Endothelial cell of umbilical vein (primary cell): Measurements from ENCODE around the gene USP49. TPM values are rescaled to one million over a fixed set of nuclear protein-coding genes. Genes with fewer than 3 reads are reported as not detected.
A peak's percentile ranks its signal among the peaks of the same experiment; 100 is the strongest.

Experiments
- BruUV-seq: library from RNA; stranded (reverse); fragments of 400-500 nt; replicated peaks from 2 replicates; lab custom pipeline; 2021; lab: Mats Ljungman, UMichigan
- CTCF ChIA-PET: fragments of 300-600, 350-600 bp; sonication (Branson Sonifier 250); formaldehyde crosslinking; loops from one replicate; lab custom pipeline; 2021; ENCODE audit warnings: antibody characterized with exemption, inconsistent platforms; lab: Charles Lee
- POLR2A ChIA-PET: fragments of 300-600, 350-600 bp; sonication (Branson Sonifier 250); formaldehyde crosslinking; loops from one replicate; lab custom pipeline; 2021; ENCODE audit warnings: antibody characterized with exemption, inconsistent platforms; lab: Charles Lee
- DNase-seq: peaks from one replicate; pipeline ENCODE4 v3.0.0-alpha.2; 2011; ENCODE audit warnings: low read depth, low spot score
- FAIRE-seq: peaks from 2 replicates; lab custom pipeline; 2011; peaks lifted over from hg19 to GRCh38; lab: Jason Lieb, UNC
- H2AFZ ChIP-seq: 2 replicates; pipeline ENCODE4 v1.6.0; 2012; ENCODE audit warnings: low read depth, low read length, control low read depth, inconsistent platforms
- H3K27ac ChIP-seq: 2 replicates; pipeline ENCODE4 v1.5.1; 2011; ENCODE audit warnings: low read depth, mild to moderate bottlenecking, control low read depth, low read length, moderate library complexity; ENCODE audit not compliant: insufficient read depth
- H3K27me3 ChIP-seq, 2 experiments: 2 replicates each; pipeline versions ENCODE4 v1.6.0 to v1.6.1; 2011; ENCODE audit warnings: low read length in 2 of 2, mixed read lengths in 1 of 2; ENCODE audit not compliant: control insufficient read depth in 2 of 2, insufficient read depth in 2 of 2
- H3K36me3 ChIP-seq, 2 experiments: 2 replicates in 1 of 2; 3 replicates in 1 of 2; pipeline ENCODE4 v1.5.1; 2011; ENCODE audit warnings: low read length in 2 of 2, mild to moderate bottlenecking in 1 of 2, moderate library complexity in 1 of 2; ENCODE audit not compliant: control insufficient read depth in 2 of 2, insufficient read depth in 2 of 2; ENCODE audit errors: extremely low read depth in 1 of 2
- H3K4me1 ChIP-seq: 3 replicates; pipeline ENCODE4 v1.5.1; 2011; ENCODE audit warnings: mild to moderate bottlenecking, low read length; ENCODE audit not compliant: control insufficient read depth, insufficient read depth; ENCODE audit errors: extremely low read depth
- H3K4me2 ChIP-seq: 2 replicates; pipeline ENCODE4 v1.6.1; 2011; ENCODE audit warnings: low read length, control low read depth, mixed read lengths; ENCODE audit not compliant: insufficient read depth
- H3K4me3 ChIP-seq, 3 experiments: fragments of 200-600 bp in 1 of 3; sonication (generic), shearing (Covaris generic) in 1 of 3; replicated peaks in 1 of 3; 2 replicates each; pipeline ENCODE4 v1.5.1; 2011 to 2016; ENCODE audit warnings: control low read depth in 3 of 3, low read length in 3 of 3, mild to moderate bottlenecking in 2 of 3, inconsistent platforms in 1 of 3, low read depth in 1 of 3, moderate library complexity in 1 of 3; ENCODE audit not compliant: insufficient read depth in 1 of 3
- H3K79me2 ChIP-seq: 2 replicates; pipeline ENCODE4 v1.6.0; 2012; ENCODE audit warnings: low read length, inconsistent platforms; ENCODE audit not compliant: control insufficient read depth, insufficient read depth
- H3K9ac ChIP-seq: replicated peaks from 2 replicates; pipeline ENCODE3; 2011; ENCODE audit warnings: low read length, control low read depth; ENCODE audit not compliant: insufficient read depth; ENCODE audit errors: extremely low read depth
- H3K9me1 ChIP-seq: replicated peaks from 3 replicates; pipeline ENCODE4 v1.6.0; 2011; ENCODE audit warnings: mild to moderate bottlenecking, low read length; ENCODE audit not compliant: control insufficient read depth, insufficient read depth; ENCODE audit errors: extremely low read depth
- H3K9me3 ChIP-seq: replicated peaks from 2 replicates; pipeline ENCODE4 v1.5.1; 2012; ENCODE audit warnings: low read length, inconsistent platforms; ENCODE audit not compliant: control insufficient read depth, insufficient read depth
- H4K20me1 ChIP-seq: replicated peaks from 2 replicates; pipeline ENCODE3; 2011; ENCODE audit warnings: mild to moderate bottlenecking, low read length; ENCODE audit not compliant: control insufficient read depth, insufficient read depth; ENCODE audit errors: extremely low read depth
- CTCF ChIP-seq, 2 donors: IDR thresholded peaks; 1 replicate in 1 of 2; 2 replicates in 1 of 2; pipeline ENCODE4 v1.5.1; 2011; ENCODE audit warnings: low read length in 2 of 2, mild to moderate bottlenecking in 2 of 2, moderate library complexity in 2 of 2, control low read depth in 1 of 2, inconsistent platforms in 1 of 2, low read depth in 1 of 2; ENCODE audit not compliant: insufficient read depth in 1 of 2; ENCODE audit errors: extremely low read depth in 1 of 2
- EZH2 ChIP-seq: IDR thresholded peaks from 2 replicates; pipeline ENCODE4 v1.6.1; 2012; ENCODE audit warnings: borderline replicate concordance, low read depth, mild to moderate bottlenecking, moderate library complexity, low read length, inconsistent platforms; ENCODE audit not compliant: severe bottlenecking
- FOS ChIP-seq: IDR thresholded peaks from 2 replicates; pipeline ENCODE4 v1.6.1; 2011; ENCODE audit warnings: mild to moderate bottlenecking, low read length, moderate library complexity, borderline replicate concordance; ENCODE audit not compliant: insufficient read depth
- GATA2 ChIP-seq: IDR thresholded peaks from 2 replicates; pipeline ENCODE4 v1.7.0; 2011; ENCODE audit warnings: low read depth, mild to moderate bottlenecking, moderate library complexity, mixed read lengths, low read length; ENCODE audit not compliant: insufficient read length, insufficient read depth
- JUN ChIP-seq: IDR thresholded peaks from 2 replicates; pipeline ENCODE4 v1.6.1; 2011; ENCODE audit warnings: borderline replicate concordance, low read depth; ENCODE audit not compliant: insufficient read length, insufficient read depth
- MAX ChIP-seq: IDR thresholded peaks from 2 replicates; pipeline ENCODE4 v1.6.1; 2011; ENCODE audit not compliant: insufficient read depth, insufficient read length
- MYC ChIP-seq: IDR thresholded peaks from one replicate; pipeline ENCODE4 v1.6.1; 2011; ENCODE audit warnings: mild to moderate bottlenecking, low read depth, low read length
- POLR2A ChIP-seq: IDR thresholded peaks from 2 replicates; pipeline ENCODE4 v1.6.1; 2012; ENCODE audit warnings: low read depth, mild to moderate bottlenecking, control low read depth, low read length
- POLR2AphosphoS5 ChIP-seq: IDR thresholded peaks from 2 replicates; pipeline ENCODE4 v1.6.1; 2012; ENCODE audit warnings: low read depth, mild to moderate bottlenecking, control low read depth, low read length, moderate library complexity; ENCODE audit not compliant: insufficient read depth
- dilution Hi-C: fragments of 300-500 bp; cut with MboI; formaldehyde crosslinking; loops from one replicate; pipeline ENCODE4 v1.15.0; 2019; ENCODE audit warnings: low sequenced_read_pairs; ENCODE audit not compliant: extremely low pct_ligation_motif_present
- intact Hi-C: fragments of 100-400 bp; cut with micrococcal nuclease; formaldehyde crosslinking; loops from one replicate; pipeline ENCODE4 v1.10.0; 2022
- polyA plus RNA-seq, 4 experiments: library from polyadenylated mRNA; depleted of rRNA in 3 of 4; stranded (reverse) in 3 of 4; unstranded in 1 of 4; fragments of >200 nt; gene quantifications; 2 replicates each; pipeline versions ENCODE4 v1.2.1 to v1.2.3, GENCODE V29; 2011 to 2012; ENCODE audit warnings: missing spikeins in 1 of 4
- total RNA-seq: library from RNA; stranded (reverse); gene quantifications from 2 replicates; pipeline ENCODE4 v1.2.3, GENCODE V29; 2021

The USP49 gene
- total and polyA plus RNA-seq, 2 donors (not counting 3 experiments of a cell fraction or from before 2014, with no cell fraction given) = 2.4 to 4.1 TPM

- no peak overlapping the region for H3K4me2 ChIP-seq
- H4K20me1 ChIP-seq = no peaks in the 10 kb centered on the region
- no peaks in the 10 kb centered on the region for H3K27me3 ChIP-seq
- H3K4me1 ChIP-seq = no peaks in the 10 kb centered on the region
- dilution Hi-C loops = no loop called here
- no peaks in the 10 kb centered on the region for H3K9me1 ChIP-seq
- no peaks in the 10 kb centered on the region for H3K79me2 ChIP-seq
- H3K27ac ChIP-seq = no peak overlapping the region
- H2AFZ ChIP-seq = peak overlapping the region; percentile 53
- intact Hi-C loops = loop anchor here (1.0 kb wide), 5 partner anchors 45 to 243 kb away; partner anchors contain the start of genes BYSL, MED20 and USP49
- H3K4me3 ChIP-seq = no peak overlapping the region
- ChIA-PET POLR2A (interaction anchor here (0.6 kb wide), 1 partner anchor 13 kb away, joined by 3 read pairs; no protein-coding TSS in a partner anchor), CTCF (interaction anchor here (0.5 to 1.9 kb wide), 40 partner anchors 9 to 413 kb away, joined by 3 to 109 read pairs (median 4); partner anchors contain the start of genes BYSL, CCND3, MED20 and TAF8)
- peaks cover 0 to 1% of the 10 kb centered on the region in 2 experiments for H3K36me3 ChIP-seq
- no peak overlapping the region for H3K9ac ChIP-seq
- no TSS peak for BruUV-seq
- H3K9me3 ChIP-seq = no peaks in the 10 kb centered on the region
- FAIRE-seq (peak; percentile 86), DNase-seq (peak; percentile 67)
- TF ChIP-seq FOS = no peak
- peak; percentile 65 to 68 for TF ChIP-seq CTCF (IDR thresholded peaks at IDR 0.05; ENCODE audit: extremely low read depth in 1 of 2, insufficient read depth in 1 of 2, low read depth in 1 of 2, low read length in 2 of 2)
These were observed 93.8 kb downstream of the USP49 start for GRCh38 chr6:41801380-41801779.

- no peaks in the 10 kb centered on the region for H4K20me1 ChIP-seq
- H2AFZ ChIP-seq = no peak overlapping the region
- H3K4me3 ChIP-seq = no peak overlapping the region
- intact Hi-C loops = no loop called here
- TF ChIP-seq POLR2A = no peak
- TF ChIP-seq POLR2AphosphoS5 = no peak
- TF ChIP-seq CTCF (IDR thresholded peaks at IDR 0.05; ENCODE audit: extremely low read depth in 1 of 2, insufficient read depth in 1 of 2, low read depth in 1 of 2, low read length in 2 of 2) = no peak
- TF ChIP-seq FOS = no peak
- TF ChIP-seq EZH2 = no peak
- no peak for TF ChIP-seq MYC
- TF ChIP-seq GATA2 = no peak
- TF ChIP-seq JUN = no peak
- TF ChIP-seq MAX = no peak
- H3K9ac ChIP-seq = no peak overlapping the region
- no peaks in the 10 kb centered on the region for H3K9me1 ChIP-seq
- DNase-seq (no peak), FAIRE-seq (no peak)
- dilution Hi-C loops = no loop called here
- no peaks in the 10 kb centered on the region for H3K27me3 ChIP-seq
- no peak overlapping the region for H3K27ac ChIP-seq
- no peaks in the 10 kb centered on the region for H3K79me2 ChIP-seq
- H3K9me3 ChIP-seq = no peaks in the 10 kb centered on the region
- no peaks in the 10 kb centered on the region for H3K4me1 ChIP-seq
- H3K4me2 ChIP-seq = no peak overlapping the region
- POLR2A ChIA-PET = no interaction called here
- CTCF ChIA-PET = interaction anchor here (0.8 to 1.5 kb wide), 5 partner anchors 12 to 245 kb away, joined by 3 to 8 read pairs (median 3); partner anchors contain the start of genes BYSL, MED20 and TOMM6
- no TSS peak for BruUV-seq
- peaks cover 0 to 2% of the 10 kb centered on the region in 2 experiments for H3K36me3 ChIP-seq
These were observed 95.6 kb downstream of the USP49 start for GRCh38 chr6:41799559-41799911.
